GM18498 (cell line): ENCODE results near the gene TMA7B.

Experiments
- ATAC-seq: cut with Tn5 transposase; IDR thresholded peaks from one replicate; pipeline ENCODE4 v1.9.1; 2021; ENCODE audit warnings: mild to moderate bottlenecking, moderate library complexity; ENCODE audit not compliant: unreplicated experiment

TMA7B gene

GRCh38 chr22:39997939-39998726, 37.9 kb downstream of the TMA7B start:
- no peak for ATAC-seq

DNA sequence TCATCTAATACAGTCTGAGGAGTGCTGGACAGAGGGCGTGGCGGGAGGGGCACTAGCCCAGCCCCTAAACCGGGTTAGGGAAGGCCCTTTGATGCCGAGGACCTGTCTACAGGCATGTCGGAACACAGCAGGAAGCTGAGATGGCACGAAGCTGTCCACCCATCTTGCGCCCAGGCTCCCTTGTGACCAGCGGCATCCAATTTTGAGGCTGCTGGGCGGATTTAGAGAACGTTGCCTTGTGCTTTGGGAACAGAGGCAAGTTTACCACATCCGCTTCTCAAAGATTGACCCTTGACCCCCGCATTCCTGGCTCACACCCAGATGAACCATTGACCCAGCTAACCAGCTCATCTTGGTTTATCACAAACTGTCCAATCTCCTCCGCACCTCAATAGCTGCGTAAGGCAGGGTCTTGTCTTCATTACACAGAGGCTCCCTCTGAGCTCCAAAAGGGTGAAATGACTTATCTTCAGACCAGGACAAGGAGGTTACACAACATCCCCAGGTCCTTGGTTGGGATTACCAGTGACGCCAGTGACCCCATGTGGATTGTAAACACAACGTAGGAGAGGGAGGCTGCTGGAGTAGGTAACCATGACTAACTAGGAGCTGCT, 39.1 kb downstream of the TMA7B start:
- ATAC-seq: no peak

DNA sequence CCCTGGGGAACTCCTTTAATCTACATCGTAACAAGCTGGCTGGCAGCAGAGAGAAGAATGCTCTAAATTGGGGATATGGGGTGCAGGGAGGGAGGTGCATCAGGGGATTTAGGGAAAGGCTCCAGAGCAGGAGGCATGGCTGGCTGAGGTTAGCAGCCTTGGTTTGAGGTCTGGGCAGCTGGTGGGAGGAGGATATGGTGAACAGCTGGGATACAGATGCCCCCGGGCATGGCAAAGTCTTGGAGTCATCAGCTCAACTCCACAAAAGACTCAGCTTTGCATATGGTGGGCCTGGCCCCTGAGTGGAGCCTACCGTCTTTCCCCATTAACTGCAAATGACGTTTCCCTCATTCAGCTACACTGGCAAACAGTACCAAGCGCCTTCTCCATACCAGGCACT, 40.0 kb downstream of the TMA7B start:
- ATAC-seq: no peak

- ATAC-seq: no peak
These were observed 40.9 kb downstream of the TMA7B start for GRCh38 chr22:40001106-40001505.

DNA sequence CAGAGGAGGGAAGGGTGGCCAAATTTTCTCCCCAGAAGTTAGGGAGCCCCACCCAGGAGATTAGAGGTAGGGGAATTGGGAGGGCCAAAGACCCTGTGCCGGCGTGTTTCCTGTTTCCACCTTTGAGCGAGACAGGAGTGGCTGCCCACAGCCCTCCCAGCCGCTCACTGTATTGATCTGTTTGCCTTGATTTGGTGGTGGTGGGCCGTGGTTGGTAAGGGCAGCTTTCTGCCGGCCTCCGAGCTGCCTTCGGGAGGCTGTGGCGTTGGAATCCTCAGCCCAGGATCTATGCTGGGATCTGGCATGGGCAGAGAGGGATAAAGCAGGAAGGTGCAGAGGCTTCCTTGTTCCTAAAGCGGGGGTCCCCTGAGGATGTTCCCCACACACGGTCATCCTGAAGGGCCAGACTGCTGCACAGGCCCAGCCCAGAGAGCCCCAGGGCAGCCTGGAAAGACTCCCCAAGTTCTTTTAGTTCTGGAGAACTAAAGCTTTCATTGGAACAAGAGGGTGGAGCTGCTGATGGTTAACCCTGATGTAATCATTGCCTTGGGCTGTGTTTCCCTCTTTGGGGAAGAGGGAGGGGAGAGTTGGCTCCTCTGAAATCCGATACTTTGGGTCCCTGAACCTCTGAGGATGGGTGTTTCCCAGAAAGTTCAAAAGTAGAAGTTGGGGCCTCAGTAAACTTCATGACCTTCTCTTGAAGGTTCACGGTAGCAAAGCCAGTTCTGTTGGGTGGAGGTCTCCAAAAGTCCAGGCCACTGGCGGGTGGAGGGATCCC, 41.8 kb downstream of the TMA7B start:
- no peak for ATAC-seq

DNA sequence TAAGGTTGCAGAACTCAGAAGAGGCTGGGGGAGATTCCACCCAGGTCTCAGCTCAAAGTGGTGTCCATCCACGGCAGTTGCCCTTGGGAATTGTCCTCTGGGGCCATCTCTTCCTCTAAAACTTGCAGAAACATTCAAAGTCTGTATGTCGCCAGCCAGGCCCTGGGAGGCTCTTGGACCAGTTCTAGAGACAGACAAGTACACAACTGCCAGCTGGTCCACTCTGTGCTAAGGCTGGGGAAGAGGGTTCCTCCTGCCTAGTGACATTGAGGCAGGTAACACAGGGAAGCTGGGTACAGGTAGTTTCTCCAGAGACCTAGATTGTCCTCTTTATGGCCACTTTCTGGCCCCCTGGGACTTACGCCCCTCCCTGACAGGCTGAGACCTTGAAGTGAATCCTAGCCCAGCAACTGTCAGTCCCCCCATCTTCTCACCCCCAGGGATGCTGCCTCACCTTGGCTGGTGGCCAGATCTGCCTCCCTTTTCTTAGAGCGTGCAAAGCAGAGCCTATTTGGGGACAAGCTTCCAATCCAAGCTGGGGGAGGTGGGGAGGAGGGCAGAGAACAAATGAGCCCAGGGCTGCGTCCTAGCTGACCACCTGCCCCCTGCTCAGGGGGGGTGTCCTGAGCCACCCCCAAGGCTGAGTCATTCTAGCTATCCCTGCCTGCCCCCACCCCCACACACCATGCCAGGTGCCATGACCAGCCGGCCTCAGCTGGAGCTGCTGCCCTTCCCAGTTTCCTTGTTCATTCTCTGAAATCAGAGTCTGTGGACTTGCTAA, 42.9 kb downstream of the TMA7B start:
- ATAC-seq: no peak

DNA sequence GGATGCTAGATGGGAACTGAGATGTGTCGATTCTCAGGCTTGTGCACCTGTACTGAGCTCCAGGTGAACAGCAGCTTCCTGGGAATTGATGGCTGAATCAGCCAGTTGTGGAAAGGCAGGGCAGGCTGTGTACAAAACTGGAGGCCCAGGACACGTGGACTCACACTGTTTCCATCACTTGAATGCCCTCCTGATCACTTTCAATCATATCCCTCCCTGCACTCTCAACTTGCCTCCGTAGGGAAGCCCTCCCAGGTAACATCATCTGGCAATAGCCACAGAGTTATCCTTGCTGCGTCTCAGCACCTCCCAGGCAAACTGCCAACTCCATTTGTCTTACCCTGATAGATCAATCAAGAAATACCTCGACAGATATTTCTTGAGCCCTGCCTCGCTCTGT, 44.6 kb downstream of the TMA7B start:
- no peak for ATAC-seq

DNA sequence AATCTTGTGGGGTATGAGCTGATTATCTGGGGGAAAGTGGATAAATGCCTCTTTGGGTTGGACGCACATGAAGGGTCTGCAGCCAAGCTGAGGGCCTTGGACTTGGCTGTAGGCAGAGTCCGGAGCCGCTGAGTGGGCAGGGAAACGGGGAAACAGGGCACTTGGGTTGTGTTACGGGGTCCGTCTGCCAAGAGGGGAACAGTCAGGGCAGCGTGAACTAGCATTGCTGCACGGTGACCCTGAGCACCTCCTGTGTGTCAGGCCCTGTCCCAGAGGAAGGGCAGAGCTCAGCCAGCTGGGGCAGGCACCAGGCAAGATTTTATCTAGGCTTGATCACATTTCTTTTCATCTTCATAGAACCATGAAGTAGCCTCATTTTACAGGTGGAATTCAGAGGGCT, 46.4 kb downstream of the TMA7B start:
- ATAC-seq: no peak

DNA sequence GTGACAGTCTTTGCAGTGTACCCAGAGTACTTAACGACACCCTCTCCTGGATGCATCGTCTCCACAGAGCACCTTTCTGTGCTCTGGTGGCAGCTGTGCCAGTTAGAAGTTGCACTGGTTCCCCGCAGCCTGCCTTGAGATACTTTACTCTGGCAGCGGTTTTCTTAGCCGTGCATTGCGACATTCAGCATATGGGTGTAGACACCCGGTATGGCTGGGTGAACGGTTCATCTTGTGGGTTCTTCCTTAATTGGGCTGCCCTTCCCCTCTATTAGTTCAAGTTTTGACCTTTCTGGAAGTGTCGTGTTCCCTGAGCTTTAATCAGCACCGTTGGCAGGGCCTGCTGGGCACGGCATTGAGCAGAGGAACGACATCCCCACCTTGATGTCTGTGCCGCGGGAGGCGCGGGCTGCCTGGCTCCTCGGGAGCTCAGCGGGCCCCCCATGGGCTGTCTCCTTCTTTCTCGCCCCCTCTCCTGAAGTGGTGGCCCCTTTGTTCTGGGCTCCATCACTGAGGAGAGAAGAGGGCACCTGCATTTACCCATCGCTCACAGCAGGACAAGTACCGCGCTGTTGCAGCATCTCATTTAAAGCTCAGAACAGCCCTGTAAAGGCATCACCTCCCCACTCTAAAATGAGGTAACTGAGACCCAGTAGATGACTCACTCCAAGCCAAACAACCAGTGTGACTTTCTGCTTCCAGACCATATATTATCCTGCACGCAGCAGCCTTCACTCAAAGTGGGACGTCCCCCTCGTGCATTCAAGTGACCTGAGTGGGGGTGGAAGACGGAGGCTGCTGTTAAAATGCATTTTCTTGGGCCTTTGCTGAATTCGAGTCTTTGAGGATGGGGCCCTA, 47.9 kb downstream of the TMA7B start:
- ATAC-seq: no peak

- ATAC-seq: no peak
These were observed 48.6 kb downstream of the TMA7B start for GRCh38 chr22:40008726-40009291.

DNA sequence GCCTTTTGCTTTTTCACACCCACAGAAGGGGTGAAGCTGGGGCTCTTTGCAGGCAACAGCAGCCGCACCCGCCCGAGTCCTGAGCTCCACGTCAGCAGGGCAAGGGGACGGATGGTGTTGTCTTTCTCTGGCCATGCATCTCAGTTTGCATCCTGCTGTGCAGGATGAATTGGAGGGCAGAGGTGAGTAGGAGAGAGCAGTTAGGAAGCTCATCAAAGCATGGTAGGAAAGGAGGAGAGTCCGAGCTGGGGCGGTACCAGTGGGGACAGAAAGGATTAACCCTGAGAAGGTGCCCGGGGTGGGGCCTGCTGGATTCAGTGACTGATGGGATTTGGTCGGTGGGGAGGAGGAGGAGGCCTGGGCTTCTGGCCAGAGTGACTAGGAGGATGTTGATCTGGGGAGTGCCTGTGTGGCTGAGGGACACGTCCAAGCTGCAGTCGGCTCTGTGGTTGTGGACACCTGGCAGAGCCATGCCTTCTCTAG, 49.1 kb downstream of the TMA7B start:
- ATAC-seq: no peak

DNA sequence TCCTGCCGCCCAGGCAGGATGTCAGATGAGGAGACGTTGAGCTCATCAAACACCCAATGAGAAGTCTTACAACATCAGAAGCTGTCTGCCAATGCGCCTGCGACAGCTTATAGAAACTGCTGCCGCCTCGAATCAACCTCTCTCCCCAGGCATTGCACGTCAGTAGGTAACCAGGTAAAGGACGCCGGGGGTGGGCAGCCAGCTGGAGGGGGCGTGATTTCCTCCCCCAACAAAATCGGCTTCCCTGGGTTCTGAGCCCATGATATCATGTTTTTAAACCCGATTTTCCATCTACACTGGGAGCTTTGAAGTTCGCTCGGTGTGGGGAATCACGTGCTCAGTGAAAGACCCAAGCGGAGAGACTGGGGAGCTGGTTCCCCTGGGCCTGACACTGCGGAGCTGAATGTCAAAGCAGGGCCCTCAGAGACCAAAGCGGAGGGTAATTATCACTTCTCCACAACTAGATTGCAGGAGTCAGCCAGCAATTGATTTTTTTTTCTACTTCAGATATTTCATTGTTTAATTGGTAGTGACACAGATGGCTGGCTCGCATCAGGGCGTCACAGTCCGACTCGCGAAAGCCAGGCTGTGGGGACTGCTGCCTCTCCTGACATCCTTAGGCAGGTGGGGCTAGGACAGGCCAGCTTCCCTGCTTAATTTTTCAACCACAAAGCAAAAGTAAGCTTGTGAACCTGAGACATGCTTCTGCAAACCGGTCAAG, 49.9 kb downstream of the TMA7B start:
- no peak for ATAC-seq

DNA sequence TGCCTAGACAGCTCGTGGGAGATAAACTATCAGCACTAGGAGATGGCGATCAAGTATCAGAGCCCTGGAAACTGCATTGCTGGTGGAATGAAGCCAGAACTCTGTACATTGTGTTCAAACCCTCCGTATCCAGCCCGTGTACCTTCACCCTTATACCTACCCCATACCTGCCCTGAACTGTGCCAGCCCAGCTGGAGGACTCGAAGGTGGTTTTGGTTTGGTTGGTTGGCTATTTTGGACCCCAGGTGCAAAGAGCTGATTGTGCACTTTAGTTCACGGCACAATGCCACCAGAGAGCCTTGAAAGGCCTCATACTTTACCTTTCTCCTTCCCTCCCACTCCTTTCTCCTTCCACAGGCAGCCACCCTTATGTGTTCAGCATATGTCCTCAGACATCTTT, 50.5 kb downstream of the TMA7B start:
- ATAC-seq: no peak
